Renal pelvis (tissue), 4 donors: ENCODE data around the gene RASGRF1. TPM values are rescaled to one million over a fixed set of nuclear protein-coding genes. Genes with fewer than 3 reads are reported as not detected.

Source experiments
- DNase-seq: peaks from one replicate; pipeline ENCODE4 v3.0.0-alpha.2; 2013
- polyA plus RNA-seq, 3 donors: library from polyadenylated mRNA; unstranded; fragments of 120-200 nt; gene quantifications; one replicate each; pipeline ENCODE4 v1.2.1, GENCODE V29; 2013; ENCODE audit not compliant: insufficient read length in 3 of 3

Gene RASGRF1
- polyA plus RNA-seq, 3 donors: 0.40 to 0.51 (median 0.41) TPM

GRCh38 chr15:78987556-78988360, 102.8 kb downstream of the RASGRF1 start:
- no peak for DNase-seq

GRCh38 chr15:78985859-78986475, 104.6 kb downstream of the RASGRF1 start:
- DNase-seq: no peak

GRCh38 chr15:78984041-78984440, 106.5 kb downstream of the RASGRF1 start:
- DNase-seq: no peak

GRCh38 chr15:78983146-78983918, 107.2 kb downstream of the RASGRF1 start:
- DNase-seq: no peak

GRCh38 chr15:78982736-78983135, 107.8 kb downstream of the RASGRF1 start:
- no peak for DNase-seq

GRCh38 chr15:78981532-78982313, 108.9 kb downstream of the RASGRF1 start:
- DNase-seq: no peak

- DNase-seq: peak; percentile 54
Measured at GRCh38 chr15:78979456-78980320, 110.9 kb downstream of the RASGRF1 start.

- DNase-seq: no peak
Measured at GRCh38 chr15:78978601-78979179, 111.9 kb downstream of the RASGRF1 start.

- no peak for DNase-seq
Measured at GRCh38 chr15:78977591-78978347, 112.8 kb downstream of the RASGRF1 start.

- DNase-seq: no peak
Measured at GRCh38 chr15:78977091-78977571, 113.4 kb downstream of the RASGRF1 start.

GRCh38 chr15:78976691-78977090, 113.9 kb downstream of the RASGRF1 start:
- DNase-seq: no peak

GRCh38 chr15:78974272-78974918, 116.2 kb downstream of the RASGRF1 start:
- DNase-seq: no peak

GRCh38 chr15:78969687-78970349, 120.8 kb downstream of the RASGRF1 start:
- DNase-seq: no peak

- DNase-seq: peak; percentile 16
Measured at GRCh38 chr15:78968539-78969271, 121.9 kb downstream of the RASGRF1 start.

GRCh38 chr15:78968114-78968513, 122.5 kb downstream of the RASGRF1 start:
- no peak for DNase-seq

- DNase-seq: no peak
Measured at GRCh38 chr15:78960308-78960707, 130.3 kb downstream of the RASGRF1 start.

GRCh38 chr15:78959360-78959759, 131.2 kb downstream of the RASGRF1 start:
- no peak for DNase-seq
